Measurements from ENCODE around the gene FAM20A.

FAM20A gene

DNA sequence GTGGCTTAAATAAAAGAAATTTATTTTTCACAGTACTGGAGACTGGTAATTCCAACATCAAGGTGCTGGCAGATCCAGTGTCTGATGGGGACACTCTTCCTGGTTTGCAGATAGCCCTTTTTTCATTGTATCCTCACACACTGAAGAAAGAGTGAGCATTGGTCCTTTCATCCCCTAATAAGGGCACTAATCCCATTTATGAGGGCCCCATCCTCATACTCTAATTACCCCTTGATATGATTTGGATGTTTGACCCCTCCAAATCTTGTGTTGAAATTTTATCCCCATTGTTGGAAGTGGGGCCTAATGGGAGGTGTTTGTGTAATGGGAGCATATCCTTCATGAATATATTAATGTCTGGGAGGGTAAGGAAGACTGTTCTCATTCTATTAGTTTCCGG lies 9.4 kb upstream of the FAM20A start:
- FAIRE-seq (no peak), DNase-seq (ENCODE audit: low spot score) (no peak)

DNA sequence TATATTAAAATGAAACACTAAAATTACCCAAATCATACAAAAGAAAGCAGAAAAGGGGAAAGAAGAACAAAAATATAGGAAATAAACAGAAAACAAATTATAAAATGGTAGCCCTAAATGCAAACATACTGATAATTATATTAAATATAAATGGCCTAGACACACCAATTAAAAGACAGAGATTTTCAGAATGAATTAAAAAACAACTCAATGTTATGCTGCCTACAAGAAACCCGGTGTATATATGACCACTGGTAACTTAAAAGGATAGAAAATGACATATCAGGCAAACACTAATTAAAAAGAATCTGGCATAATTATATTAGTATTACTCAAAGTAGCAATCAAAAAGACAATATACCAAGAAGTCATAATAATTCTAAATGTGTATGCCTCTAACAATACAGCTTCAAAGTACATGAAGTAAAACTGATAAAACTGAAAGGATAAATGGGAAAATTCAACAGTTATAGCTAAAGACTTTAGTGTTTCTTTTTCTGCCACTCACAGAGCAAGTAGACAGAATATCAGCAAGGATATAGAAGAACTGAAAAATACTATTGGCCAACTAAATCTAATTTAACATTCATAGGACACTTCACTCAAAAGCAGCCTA lies 7.5 kb upstream of the FAM20A start:
- no peak for DNase-seq (ENCODE audit: low spot score)
- FAIRE-seq, result no peak

DNA sequence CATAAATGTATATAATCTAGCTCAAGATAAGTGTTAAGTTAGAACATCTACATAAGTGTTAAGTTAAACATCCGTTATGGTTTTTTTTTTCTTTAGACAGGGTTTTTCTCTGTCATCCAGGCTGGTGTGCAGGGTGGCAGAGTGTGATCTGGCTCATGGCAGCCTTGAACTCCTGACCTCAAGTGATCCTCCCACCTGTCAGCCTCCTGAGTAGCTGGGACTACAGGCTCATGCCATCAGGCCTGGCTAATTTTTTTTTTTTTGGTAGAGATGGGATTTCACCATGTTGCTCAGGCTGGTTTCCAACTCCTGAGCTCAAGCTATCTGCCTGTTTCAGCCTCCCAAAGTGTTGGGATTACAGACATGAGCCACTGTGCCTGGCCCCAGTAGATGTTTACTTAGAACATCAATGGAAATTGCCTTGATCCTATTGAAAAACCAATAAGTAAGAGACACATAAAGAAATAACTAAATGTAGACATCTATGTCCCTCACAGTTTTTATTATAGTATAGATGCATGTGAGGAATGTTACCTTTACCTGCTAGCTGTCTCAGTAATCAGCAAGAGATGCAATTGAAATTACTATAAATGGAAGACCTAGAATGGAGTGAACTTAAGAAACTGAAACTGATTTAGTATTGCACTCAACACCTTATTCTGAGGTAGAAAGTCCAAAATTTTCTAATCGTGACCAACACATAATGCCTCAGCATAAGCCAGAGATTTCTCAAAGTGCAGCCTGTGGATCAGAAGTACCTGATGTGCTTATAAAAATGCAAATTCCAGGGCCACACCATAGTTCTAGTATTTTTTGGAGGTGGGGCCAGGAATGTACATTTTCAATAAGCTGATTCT lies 5.5 kb upstream of the FAM20A start:
- FAIRE-seq (no peak), DNase-seq (ENCODE audit: low spot score) (no peak)

DNA sequence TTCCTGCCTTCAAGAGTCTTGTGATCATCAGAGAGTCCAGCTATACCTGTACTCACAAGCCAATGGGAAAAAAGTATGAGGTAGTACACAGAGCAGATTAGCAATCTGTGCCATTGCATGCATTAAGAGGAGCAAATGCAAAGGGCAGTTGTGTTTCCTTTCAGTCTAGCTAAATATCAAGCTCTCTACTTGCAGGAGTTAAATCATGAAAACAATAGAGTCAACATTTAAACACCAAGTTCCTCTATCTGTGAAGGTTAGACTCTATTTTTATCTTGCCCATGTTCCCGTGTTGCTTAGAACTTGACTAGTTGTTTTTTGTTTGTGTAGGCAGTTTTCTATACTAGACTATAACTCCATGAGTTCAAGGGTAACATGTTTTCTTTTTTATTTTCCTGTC lies 4.7 kb upstream of the FAM20A start:
- DNase-seq (ENCODE audit: low spot score) (no peak), FAIRE-seq (no peak)

DNA sequence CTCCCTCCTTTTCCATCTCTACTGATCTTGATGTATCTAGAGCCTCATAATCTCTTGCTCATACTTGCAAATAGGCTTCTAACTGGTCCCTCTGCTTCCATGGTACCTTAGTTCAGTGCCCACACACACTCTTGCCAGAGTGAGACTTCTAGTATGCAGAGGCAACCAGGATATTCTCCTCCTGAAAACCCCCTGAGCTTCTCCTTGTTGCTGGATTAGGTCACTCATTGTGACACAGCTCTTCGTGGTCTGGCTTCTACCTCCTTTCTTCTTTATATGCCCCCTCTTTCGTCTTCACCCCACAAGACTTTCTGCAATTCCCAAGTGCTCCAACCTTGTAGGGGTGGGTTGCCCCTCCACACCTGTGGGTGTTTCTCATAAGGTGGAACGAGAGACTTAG lies 2.5 kb upstream of the FAM20A start:
- FAIRE-seq, result no peak
- DNase-seq (ENCODE audit: low spot score), result no peak

DNA sequence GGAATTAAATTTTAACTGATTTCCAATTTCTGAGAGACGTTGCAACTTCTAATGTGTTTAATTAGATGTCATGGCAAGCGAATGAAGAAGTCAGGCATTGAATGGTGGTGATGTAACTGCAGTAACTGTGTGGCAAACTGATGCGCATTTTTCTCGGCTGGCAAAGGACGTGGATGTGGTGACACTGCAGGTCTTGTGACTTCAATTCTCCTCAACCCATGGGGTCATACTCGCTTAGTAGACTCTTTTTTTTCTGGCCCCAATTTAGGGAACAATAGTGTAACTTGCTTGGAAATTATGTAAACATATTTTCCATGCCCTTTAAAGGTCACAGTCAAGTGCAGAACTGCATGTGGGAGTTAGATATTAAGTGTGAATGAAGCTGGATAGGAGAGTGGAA lies 1.9 kb upstream of the FAM20A start:
- no peak for FAIRE-seq

DNA sequence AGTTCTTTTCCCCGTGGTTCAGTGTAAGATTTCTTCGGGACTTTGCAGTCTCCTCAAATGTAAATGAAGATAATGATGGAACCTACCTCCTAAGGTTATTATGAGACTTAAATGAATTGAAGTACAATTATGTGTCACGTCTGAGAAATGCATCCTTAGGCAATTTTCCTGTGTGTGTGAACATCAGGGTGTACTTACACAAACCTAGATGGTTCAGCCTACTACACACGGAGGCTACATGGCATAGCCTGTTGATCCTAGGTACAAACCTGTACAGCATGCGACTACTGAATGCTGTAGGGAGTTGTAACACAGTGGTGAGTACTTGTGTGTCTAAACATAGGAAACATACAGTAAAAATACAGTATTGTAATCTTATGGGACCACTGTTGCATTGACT lies 1.1 kb upstream of the FAM20A start:
- DNase-seq (ENCODE audit: low spot score), result no peak
- FAIRE-seq, result peak; percentile 58

More for the DNA sequence above, 1.9 kb upstream of the FAM20A start:
- DNase-seq (ENCODE audit: low spot score), result no peak

DNA sequence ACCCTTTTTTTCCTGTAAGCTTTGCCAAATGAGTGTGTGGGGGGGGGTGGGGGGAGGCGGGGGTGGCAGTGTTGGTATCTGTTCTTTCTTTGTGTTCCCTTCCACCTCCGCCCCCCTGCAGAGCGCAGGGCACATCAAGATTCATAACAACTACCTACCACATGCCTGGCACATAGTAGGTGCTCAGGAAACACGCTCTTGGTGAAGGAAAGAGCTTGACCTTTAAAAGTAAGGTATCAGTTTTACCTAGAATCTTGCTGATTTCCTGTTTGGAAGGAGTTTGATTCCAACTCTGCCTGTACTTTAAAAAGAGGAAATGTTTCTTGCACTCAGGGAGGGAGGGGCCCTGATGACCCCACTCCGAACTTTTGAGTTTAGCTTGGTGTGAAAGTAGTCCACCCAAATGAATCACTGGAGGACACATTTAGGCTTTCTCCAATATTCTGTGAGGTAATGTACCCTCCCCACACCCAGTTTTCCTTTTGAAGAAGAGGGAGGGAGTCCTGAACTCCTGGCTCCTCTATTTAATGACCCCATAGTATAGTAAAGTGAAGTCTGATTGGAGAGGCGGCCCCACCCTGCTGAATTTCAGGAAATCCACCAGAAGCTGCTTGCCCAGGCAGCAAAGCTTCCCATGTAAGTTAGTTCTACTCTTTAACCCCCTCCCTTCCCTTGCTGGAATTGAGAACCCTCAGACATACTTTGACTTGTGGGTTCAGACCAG lies 560 bp upstream of the FAM20A start:
- no peak for FAIRE-seq
- DNase-seq (ENCODE audit: low spot score), result no peak

DNA sequence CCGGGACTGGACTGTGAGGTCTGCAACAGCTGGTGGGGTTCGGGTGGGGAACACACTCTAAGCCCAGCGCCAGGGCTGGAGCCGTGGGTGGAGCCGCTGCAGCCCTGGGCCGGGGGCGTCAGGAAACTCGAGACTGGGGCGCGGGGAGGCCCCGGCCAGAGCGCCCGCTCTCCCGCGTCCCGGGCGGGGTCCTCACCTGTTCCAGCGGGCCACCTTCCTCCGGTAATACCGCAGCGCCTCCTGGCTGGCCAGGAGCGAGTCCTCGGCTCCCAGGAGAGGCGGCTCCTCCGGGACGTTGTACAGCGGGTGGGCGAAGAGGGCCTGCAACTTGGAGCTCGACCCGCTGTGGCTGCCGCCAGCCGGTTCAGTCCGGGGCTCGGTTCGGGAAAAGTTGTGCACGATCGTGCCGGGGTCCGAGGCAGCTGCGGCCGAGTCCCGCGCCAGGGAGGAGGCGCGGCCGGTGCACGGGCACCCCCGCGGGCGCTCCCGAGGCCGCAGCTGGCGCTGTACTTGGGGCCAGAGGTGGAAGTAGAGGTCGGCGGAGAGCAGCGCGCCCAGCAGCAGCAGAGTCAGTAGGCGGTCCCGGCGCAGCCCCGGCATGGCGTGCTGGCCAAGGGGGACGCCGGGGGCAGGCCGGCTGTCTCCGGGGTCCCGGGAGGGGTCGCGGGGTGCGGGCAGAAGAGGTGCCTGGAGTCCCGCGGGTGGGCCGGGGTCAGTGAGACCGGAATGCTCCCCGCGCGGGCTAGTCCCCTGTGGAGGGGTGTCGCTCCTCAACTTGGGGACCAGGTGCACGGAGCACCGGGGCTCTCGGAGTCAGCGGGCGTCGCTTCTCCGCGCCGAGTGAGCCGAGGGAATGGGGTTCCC lies 868 bp downstream of the FAM20A start:
- FAIRE-seq, result no peak
- no peak for DNase-seq (ENCODE audit: low spot score)

DNA sequence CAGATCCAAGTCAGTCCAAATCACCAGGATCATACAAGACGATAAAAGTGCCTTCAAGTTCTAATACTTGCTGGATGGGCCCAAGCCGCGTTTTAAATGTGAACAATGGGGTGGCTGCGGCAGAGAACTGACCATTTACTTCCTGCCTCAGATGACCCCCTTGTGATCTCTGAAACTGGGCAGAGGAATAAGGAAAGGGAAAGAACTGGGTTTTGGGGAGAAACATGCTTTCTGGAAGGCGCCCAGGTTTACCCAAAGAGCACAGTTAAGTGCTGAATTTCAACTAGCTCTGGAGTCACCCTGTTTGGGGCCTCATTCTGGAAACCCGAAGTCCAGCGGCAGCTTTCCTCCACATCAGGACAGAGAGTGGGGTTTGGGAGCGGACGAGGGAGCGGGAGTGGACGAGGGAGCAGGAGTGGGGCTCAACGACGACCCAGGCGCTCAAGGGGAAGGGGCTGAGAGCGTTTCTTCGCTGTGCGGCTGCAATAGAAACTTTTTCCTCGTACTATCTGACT lies 1.6 kb downstream of the FAM20A start:
- DNase-seq (ENCODE audit: low spot score) (no peak), FAIRE-seq (no peak)

DNA sequence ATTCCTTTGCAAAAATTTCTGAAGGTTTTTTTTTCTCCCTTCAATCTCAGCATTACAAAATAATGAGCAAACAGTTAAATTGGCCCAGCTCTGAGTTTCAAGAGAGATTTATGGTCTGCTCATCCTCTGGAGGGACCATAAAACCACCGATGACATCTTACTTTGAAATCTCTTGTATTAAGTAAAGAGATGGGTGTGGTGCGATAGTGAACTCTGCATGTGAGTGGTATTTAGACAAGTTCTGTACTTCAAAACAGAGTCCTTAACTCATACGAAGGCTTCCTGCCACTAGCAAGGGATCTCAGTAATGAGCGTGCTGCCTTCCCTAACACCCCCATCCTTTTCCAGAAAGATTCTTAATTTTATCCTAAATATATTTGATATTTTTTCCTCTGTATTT lies 2.1 kb downstream of the FAM20A start:
- FAIRE-seq (no peak), DNase-seq (ENCODE audit: low spot score) (no peak)

DNA sequence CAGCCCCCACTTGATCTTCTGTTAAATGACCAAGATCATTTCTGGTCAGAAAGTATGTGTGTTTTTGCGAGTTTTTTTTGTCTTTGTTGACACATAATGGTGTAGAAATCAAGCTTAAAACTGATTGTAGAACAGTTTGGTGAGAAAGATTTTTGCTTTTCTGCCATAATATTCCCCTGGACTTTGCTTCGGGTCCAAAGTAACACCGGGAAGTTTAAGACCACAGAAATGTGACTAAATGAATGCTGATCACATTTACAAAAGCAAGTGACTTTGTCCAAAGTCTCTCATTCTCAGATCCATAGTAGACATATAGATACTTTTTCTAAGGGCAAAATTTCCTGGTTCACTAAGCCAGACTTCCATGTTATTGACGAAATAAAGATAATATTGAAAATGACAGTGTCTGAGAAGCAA lies 2.6 kb downstream of the FAM20A start:
- no peak for DNase-seq (ENCODE audit: low spot score)
- no peak for FAIRE-seq

DNA sequence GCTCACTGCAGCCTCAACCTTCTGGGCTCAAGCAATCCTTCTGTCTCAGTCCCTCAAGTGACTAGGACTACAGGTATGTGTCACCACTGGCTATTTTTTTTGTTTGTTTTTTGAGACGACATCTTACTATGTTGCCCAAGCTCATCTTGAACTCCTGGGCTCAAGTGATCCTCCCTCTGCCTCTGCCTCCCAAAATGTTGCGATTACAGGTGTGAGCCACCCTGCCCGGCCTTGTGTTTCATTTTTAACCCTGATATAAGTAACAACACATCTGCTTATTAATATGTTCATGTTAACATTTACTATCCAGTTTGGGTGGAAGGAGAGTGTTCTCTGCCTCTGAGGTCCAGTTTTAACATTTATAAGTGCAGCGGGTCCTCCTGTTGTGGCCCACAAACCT lies 3.1 kb downstream of the FAM20A start:
- DNase-seq (ENCODE audit: low spot score), result no peak
- no peak for FAIRE-seq

DNA sequence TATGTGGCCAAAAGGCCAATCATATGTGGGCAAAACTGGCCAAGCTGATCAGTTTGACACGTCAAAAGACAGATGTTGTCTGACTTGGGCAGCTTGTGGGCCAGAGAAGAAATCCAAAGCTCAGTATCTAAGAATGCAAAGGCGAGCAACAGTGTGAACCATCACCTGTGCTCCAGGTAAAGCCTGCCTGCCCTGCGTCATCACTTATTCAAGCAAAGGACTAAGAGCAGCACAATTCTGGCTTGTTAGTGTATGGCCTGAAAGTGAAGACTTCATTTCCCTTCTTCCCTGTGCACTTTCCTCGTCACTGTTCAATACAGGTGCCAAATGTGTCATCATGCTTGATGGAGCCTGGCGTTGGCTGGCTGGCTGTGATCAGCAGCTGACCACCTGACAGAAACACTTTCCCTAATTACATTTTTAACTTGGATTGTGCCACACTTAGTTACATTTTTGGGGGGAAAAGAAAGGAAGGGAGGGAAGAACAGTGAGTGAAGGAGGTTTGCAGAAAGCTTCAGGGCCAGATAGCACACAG lies 4.7 kb downstream of the FAM20A start:
- FAIRE-seq (no peak), DNase-seq (ENCODE audit: low spot score) (no peak)

DNA sequence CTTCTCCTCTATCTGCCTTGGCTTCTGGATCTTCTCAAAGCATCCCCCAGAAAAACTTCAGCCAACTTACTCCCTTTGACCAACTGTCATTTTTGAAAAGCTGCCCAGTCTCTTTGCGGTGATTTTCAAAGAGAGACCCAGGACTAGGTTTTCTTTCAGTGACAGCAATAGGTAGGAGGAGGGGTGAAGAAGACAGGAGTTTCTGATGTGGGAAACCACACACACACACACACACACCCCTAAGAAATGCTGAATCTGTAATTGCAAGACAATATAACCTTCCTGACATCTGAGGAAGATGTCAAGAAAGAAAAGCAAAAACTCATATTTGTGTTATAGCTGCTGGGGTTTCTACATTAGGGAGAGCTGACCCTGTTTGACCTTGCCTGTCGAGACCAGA lies 5.2 kb downstream of the FAM20A start:
- DNase-seq (ENCODE audit: low spot score) (no peak), FAIRE-seq (no peak)

DNA sequence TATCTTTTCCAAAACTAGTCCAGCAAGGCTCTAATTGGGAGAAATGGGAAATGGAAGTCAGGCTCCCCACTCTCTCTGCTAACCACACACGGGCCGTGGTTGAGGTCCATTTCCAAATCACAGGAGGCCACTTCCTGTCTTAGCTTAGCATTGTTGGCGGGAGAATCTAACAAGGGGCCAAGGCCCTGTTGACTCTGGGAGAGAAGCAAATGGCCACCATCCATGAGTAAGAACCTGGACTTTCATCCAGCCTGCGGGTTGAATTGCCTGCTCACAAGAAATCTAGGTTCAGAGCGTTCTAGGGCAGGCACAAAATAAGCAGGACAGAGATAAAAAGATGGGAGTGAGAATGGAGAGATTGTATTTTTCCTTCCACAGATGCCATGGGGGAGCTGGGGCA lies 5.7 kb downstream of the FAM20A start:
- no peak for FAIRE-seq
- no peak for DNase-seq (ENCODE audit: low spot score)

DNA sequence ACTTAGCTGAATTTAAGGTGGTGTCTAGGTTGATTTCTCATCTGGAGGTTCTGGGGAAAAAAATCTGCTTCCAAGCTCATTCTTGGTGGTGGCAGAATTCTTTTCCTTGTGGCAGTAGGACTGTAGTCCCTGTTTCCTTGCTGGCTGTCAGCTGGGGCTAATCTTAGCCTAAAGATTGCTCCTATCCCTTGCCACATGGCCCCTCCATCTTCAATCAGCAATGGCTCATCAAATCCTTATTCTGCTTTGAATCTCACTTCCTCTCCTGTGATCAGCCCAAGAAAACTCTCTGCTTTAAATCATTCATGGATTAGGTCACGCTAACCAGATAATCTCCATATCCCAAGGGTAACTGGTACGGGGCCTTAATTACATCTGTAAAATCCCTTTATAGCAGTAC lies 6.6 kb downstream of the FAM20A start:
- DNase-seq (ENCODE audit: low spot score), result no peak
- no peak for FAIRE-seq

DNA sequence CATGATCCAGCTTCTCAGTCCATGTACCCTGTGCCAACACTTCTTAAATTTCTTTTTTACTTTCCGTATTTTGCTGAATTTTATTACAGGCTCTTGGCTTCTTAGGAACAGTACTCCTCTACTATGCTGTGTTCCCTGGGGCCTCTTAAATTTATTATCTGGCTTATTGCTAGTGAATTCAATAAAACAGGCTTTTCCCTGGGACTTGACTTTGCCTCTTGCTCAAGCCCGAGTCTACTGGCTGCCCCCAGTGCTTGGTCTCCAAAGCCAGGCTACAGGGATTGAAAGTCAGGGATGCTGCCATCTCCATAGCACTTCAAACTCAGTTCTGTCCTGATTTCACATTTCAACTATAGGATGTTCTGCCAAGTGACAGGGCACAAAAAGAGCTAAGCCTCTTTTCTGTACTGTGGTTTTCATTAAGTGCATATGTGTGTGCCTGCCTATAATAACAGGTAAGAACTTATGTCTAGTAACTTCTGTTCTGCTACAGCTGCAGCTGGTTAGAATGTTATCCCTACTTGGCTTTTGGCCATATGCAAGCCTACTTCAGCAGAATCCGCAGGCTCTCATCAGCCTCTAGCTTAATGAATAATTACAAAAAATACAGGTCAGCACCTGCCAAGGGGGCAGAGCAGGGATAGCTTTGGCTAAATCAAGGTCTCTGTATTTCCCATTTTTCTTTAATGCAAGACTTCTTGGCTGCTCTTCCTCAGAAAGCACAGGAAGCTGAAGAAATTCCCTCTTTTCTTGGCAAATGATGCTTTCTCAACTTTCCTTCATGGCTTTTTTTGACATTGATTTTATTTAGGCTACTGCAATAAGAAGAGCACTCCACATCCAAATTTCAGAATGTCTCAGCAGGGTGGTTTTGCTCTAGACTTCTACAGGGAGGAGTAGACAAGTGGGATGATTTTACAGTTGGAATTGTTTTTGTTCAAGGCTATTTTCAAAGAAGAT lies 8.2 kb downstream of the FAM20A start:
- FAIRE-seq (no peak), DNase-seq (ENCODE audit: low spot score) (no peak)

DNA sequence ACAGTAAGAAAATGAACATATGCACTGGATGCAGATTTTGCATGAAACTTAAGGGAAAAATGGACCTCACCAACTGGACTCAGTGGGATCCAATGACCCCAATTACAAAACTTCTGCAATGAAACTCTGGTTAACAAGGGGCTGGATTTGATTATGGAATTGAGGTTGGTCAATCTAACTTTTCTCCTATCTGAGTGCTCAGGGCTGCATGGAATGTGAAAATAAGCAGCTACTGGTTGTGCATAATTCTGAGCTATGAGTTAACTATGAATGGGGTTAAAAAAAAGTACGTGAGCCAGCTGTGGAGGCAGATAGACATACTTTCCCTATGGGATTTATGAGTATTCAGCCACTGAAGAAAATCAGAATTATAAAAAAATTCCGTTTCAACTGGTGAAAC lies 9.2 kb downstream of the FAM20A start:
- FAIRE-seq (no peak), DNase-seq (ENCODE audit: low spot score) (no peak)

DNA sequence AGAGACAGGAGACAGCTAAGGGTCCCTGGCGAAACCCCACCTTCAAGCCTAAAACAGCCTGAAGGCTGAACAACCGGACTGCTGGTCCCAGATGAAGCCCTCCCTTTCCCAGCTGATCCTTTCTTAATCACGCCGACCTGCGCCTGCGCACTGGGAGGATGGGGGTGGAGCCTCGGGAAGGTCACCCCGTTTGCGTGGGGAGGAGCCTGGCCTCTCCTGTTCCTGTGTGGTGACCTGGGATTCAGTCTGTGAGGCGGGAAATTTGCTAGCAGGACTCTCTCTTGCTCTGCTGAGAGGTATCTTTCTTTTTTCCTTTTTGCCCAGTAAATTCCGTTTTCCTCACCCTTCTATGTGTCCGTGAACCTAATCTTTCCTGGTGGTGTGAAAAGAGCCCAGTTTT lies 9.6 kb downstream of the FAM20A start:
- FAIRE-seq (no peak), DNase-seq (ENCODE audit: low spot score) (no peak)

Measured in urothelium cell line (cell line).